ENCODE results near the gene MCC. TPM values are rescaled to one million over a fixed set of nuclear protein-coding genes. Genes with fewer than 3 reads are reported as not detected.

MCC gene
- total and polyA plus RNA-seq, 2 donors (not counting 1 experiment from before 2014, with no cell fraction given) = 0.09 to 0.32 TPM

DNA sequence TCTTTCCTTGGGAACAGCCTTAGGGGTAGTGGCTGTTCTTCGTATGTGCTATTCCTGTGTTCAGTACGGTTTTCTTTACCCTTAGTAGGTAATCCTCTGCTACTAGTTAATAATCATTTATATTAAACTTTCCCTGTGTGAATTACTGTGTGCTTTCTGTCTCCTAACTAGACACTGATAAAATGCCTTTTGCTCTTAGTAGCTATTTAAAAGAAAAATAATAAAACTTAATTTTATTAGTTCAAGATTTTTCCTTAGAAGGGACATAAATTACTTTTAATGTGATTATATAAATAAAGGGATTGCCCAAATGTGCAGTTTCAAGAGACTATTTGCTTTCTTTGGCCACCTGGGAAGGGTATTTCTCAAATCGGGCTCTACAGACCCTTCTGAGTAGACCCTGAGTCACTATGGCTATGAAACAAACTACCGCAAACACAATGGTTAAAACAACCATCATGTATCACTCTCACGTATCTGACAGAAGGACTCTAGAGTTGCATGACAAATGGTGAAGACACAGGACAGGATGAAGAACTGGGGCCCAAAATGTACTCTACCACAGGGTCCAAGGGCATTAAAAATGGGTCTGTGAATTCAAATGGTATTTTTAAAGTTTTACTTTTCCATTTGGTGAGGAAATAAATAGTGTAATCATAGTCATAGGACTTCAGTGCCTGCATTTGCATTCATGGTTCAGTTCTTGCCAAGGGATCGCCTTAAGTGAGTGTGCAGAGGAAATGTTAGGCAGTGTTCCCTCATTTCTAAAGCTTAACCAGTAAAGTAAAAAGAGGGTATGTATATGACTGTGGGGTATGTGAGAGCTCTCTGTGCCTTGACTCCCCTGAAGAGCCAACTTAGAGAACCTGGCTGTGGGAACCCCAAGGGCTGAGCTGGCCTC is 150.5 kb downstream of the MCC start:
- no peak overlapping the region for H3K9ac ChIP-seq (ENCODE audit: low read length)
- no peak for DNase-seq
- Mint-ChIP-seq H3K27me3 (peaks cover 24% of the 10 kb centered on the region), H3K4me1 (no peaks in the 10 kb centered on the region), H3K4me3 (no peak overlapping the region), H3K9me3 (ENCODE audit: insufficient read depth) (no peaks in the 10 kb centered on the region), H3K27ac (no peak overlapping the region)
- ATAC-seq (ENCODE audit: low read depth) = no peak
- no CpG with 5 or more reads among the region's 6 CpGs for WGBS (ENCODE audit: insufficient coverage)
- no peak for TF ChIP-seq EZH2 (IDR thresholded peaks at IDR 0.05; ENCODE audit: borderline replicate concordance, insufficient read depth, low read depth, low read length, poor library complexity, severe bottlenecking)
- TF ChIP-seq, protein P1, sequence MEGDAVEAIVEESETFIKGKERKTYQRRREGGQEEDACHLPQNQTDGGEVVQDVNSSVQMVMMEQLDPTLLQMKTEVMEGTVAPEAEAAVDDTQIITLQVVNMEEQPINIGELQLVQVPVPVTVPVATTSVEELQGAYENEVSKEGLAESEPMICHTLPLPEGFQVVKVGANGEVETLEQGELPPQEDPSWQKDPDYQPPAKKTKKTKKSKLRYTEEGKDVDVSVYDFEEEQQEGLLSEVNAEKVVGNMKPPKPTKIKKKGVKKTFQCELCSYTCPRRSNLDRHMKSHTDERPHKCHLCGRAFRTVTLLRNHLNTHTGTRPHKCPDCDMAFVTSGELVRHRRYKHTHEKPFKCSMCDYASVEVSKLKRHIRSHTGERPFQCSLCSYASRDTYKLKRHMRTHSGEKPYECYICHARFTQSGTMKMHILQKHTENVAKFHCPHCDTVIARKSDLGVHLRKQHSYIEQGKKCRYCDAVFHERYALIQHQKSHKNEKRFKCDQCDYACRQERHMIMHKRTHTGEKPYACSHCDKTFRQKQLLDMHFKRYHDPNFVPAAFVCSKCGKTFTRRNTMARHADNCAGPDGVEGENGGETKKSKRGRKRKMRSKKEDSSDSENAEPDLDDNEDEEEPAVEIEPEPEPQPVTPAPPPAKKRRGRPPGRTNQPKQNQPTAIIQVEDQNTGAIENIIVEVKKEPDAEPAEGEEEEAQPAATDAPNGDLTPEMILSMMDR (IDR thresholded peaks at IDR 0.05) = no peak
- H3K27ac ChIP-seq (ENCODE audit: low read length in 2 of 2) = no peak overlapping the region
- H3K4me2 ChIP-seq (replicated peaks; ENCODE audit: low read depth, low read length, poor library complexity, severe bottlenecking) = no peak overlapping the region
- no peaks in the 10 kb centered on the region for H4K20me1 ChIP-seq (ENCODE audit: control insufficient read depth, insufficient read depth, low read length, poor library complexity, severe bottlenecking)
- CTCF ChIA-PET = interaction anchor here (1.0 kb wide), 2 partner anchors 173 to 342 kb away, joined by 3 read pairs; no protein-coding TSS in a partner anchor
- H2AFZ ChIP-seq (ENCODE audit: insufficient read depth, low read depth, low read length, poor library complexity, severe bottlenecking) = no peak overlapping the region
- no peaks in the 10 kb centered on the region for H3K4me1 ChIP-seq (ENCODE audit: control insufficient read depth in 2 of 2, insufficient read depth in 2 of 2, low read length in 2 of 2)
- intact Hi-C loops (cut with micrococcal nuclease) = loop anchor here (10.0 kb wide), 1 partner anchor 783 kb away; no protein-coding TSS in a partner anchor
- peaks cover 0 to 6% (median 1%) of the 10 kb centered on the region in 4 experiments for H3K27me3 ChIP-seq (replicated peaks in 1 of 4; ENCODE audit: control extremely low read depth in 1 of 4, control insufficient read depth in 3 of 4, insufficient read depth in 4 of 4, low read length in 3 of 4)
- no peaks in the 10 kb centered on the region for H3K79me2 ChIP-seq (ENCODE audit: control insufficient read depth, insufficient read depth, low read length)
- H3K9me3 ChIP-seq (ENCODE audit: control extremely low read depth in 1 of 3, control insufficient read depth in 2 of 3, insufficient read depth in 1 of 3, low read length in 2 of 3) = no peaks in the 10 kb centered on the region
- no peak overlapping the region for H3K4me3 ChIP-seq (ENCODE audit: control extremely low read depth in 1 of 5, extremely low read depth in 1 of 5, insufficient read depth in 1 of 5, low read depth in 2 of 5, low read length in 4 of 5)
- no peaks in the 10 kb centered on the region for H3K36me3 ChIP-seq (replicated peaks in 1 of 2; ENCODE audit: control extremely low read depth in 1 of 2, control insufficient read depth in 1 of 2, extremely low read depth in 1 of 2, insufficient read depth in 2 of 2, low read length in 1 of 2)
- POLR2A ChIA-PET = no interaction called here

- intact Hi-C loops (cut with micrococcal nuclease) = loop anchor here (10.0 kb wide), 1 partner anchor 782 kb away; no protein-coding TSS in a partner anchor
- H3K4me2 ChIP-seq (replicated peaks; ENCODE audit: low read depth, low read length, poor library complexity, severe bottlenecking) = no peak overlapping the region
- Mint-ChIP-seq H3K9me3 (ENCODE audit: insufficient read depth) (no peaks in the 10 kb centered on the region), H3K27me3 (peaks cover 18% of the 10 kb centered on the region), H3K27ac (no peak overlapping the region), H3K4me1 (no peaks in the 10 kb centered on the region), H3K4me3 (no peak overlapping the region)
- CTCF ChIA-PET = interaction anchor here (0.6 to 1.0 kb wide), 2 partner anchors 174 to 341 kb away, joined by 3 to 6 read pairs; no protein-coding TSS in a partner anchor
- H3K27me3 ChIP-seq (replicated peaks in 1 of 4; ENCODE audit: control extremely low read depth in 1 of 4, control insufficient read depth in 3 of 4, insufficient read depth in 4 of 4, low read length in 3 of 4) = peaks cover 0 to 6% (median 1%) of the 10 kb centered on the region in 4 experiments
- no peak overlapping the region for H3K4me3 ChIP-seq (ENCODE audit: control extremely low read depth in 1 of 5, extremely low read depth in 1 of 5, insufficient read depth in 1 of 5, low read depth in 2 of 5, low read length in 4 of 5)
- ATAC-seq (ENCODE audit: low read depth) (no peak), DNase-seq (no peak)
- no peaks in the 10 kb centered on the region for H4K20me1 ChIP-seq (ENCODE audit: control insufficient read depth, insufficient read depth, low read length, poor library complexity, severe bottlenecking)
- no peak overlapping the region for H3K27ac ChIP-seq (ENCODE audit: low read length in 2 of 2)
- POLR2A ChIA-PET = no interaction called here
- TF ChIP-seq EZH2 (IDR thresholded peaks at IDR 0.05; ENCODE audit: borderline replicate concordance, insufficient read depth, low read depth, low read length, poor library complexity, severe bottlenecking) = no peak
- TF ChIP-seq, protein P1 (IDR thresholded peaks at IDR 0.05) = no peak
- H3K9me3 ChIP-seq (ENCODE audit: control extremely low read depth in 1 of 3, control insufficient read depth in 2 of 3, insufficient read depth in 1 of 3, low read length in 2 of 3) = no peaks in the 10 kb centered on the region
- H3K4me1 ChIP-seq (ENCODE audit: control insufficient read depth in 2 of 2, insufficient read depth in 2 of 2, low read length in 2 of 2) = no peaks in the 10 kb centered on the region
- H3K36me3 ChIP-seq (replicated peaks in 1 of 2; ENCODE audit: control extremely low read depth in 1 of 2, control insufficient read depth in 1 of 2, extremely low read depth in 1 of 2, insufficient read depth in 2 of 2, low read length in 1 of 2) = no peaks in the 10 kb centered on the region
- 42% methylated on average over 4 of the region's 4 CpGs for WGBS (ENCODE audit: insufficient coverage)
- no peak overlapping the region for H2AFZ ChIP-seq (ENCODE audit: insufficient read depth, low read depth, low read length, poor library complexity, severe bottlenecking)
- no peaks in the 10 kb centered on the region for H3K79me2 ChIP-seq (ENCODE audit: control insufficient read depth, insufficient read depth, low read length)
- H3K9ac ChIP-seq (ENCODE audit: low read length) = no peak overlapping the region
These were observed 151.3 kb downstream of the MCC start for GRCh38 chr5:113336975-113337374.

All from B cell (primary cell).